Right lobe of liver (tissue), 4 donors: Measurements from ENCODE around the gene HDAC11.

ENCODE experiments used
- POLR2A ChIP-seq: fragments of 450-650 bp; IDR thresholded peaks from one replicate; pipeline ENCODE4 v1.6.1; 2017; ENCODE audit warnings: antibody characterized with exemption, mild to moderate bottlenecking
- TF ChIP-seq, protein P1 (sequence below), 4 donors: fragments of 200-600 bp in 3 of 4; fragments of 450-650 bp in 1 of 4; IDR thresholded peaks; one replicate each; pipeline versions ENCODE4 v1.5.1 to v1.8.0; 2016 to 2022; ENCODE audit warnings: antibody characterized with exemption in 4 of 4, mild to moderate bottlenecking in 2 of 4
- donor health status: DM: no; HTN: no; CAD: no.
- donor health status: DM: no; HTN: no; CAD: no.
- donor health status: DM: no; HTN: yes; CAD: no.

DNA sequence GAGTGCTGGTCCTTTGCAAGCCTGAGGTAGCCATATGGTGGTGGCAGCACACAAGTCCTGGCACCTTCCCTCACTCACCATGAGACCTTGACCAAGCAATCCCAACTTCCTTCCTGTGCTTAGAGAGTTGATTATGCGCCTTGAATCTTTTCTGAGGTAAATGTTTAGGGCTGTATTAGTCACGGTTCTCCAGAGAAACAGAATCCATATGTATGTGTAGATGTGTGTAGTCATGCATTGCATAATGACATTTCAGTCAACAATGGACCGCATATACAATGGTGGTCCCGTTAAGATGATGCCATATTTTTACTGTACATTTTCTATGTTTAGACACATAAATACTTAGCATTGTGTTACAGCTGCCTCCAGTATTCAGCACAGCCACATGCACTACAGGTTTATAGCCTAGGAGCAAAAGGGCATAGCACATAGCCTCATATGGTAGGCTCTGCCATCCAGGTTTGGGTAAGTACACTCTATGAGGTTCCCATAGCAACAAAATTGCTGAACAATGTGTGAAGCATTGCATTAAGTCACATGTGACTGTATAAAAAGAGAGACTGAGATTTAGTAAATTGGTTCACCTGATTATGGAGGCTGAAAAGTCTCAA lies 39.8 kb upstream of the HDAC11 start:
- TF ChIP-seq, protein P1, sequence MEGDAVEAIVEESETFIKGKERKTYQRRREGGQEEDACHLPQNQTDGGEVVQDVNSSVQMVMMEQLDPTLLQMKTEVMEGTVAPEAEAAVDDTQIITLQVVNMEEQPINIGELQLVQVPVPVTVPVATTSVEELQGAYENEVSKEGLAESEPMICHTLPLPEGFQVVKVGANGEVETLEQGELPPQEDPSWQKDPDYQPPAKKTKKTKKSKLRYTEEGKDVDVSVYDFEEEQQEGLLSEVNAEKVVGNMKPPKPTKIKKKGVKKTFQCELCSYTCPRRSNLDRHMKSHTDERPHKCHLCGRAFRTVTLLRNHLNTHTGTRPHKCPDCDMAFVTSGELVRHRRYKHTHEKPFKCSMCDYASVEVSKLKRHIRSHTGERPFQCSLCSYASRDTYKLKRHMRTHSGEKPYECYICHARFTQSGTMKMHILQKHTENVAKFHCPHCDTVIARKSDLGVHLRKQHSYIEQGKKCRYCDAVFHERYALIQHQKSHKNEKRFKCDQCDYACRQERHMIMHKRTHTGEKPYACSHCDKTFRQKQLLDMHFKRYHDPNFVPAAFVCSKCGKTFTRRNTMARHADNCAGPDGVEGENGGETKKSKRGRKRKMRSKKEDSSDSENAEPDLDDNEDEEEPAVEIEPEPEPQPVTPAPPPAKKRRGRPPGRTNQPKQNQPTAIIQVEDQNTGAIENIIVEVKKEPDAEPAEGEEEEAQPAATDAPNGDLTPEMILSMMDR (IDR thresholded peaks at IDR 0.05) = no peak
- TF ChIP-seq POLR2A = no peak
